CD4-positive, alpha-beta T cell treated with Interleukin-4 for 1 hour (primary cell): ENCODE measurements around the gene SLC37A1.

Source experiments
- DNase-seq, 2 donors: peaks; one replicate each; pipeline ENCODE4 v3.0.0-alpha.2; 2020 to 2022

SLC37A1 gene

GRCh38 chr21:42530167-42530518, 16.5 kb downstream of the SLC37A1 start:
- DNase-seq, result no peak

GRCh38 chr21:42531771-42532170, 18.1 kb downstream of the SLC37A1 start:
- DNase-seq, result no peak

DNA sequence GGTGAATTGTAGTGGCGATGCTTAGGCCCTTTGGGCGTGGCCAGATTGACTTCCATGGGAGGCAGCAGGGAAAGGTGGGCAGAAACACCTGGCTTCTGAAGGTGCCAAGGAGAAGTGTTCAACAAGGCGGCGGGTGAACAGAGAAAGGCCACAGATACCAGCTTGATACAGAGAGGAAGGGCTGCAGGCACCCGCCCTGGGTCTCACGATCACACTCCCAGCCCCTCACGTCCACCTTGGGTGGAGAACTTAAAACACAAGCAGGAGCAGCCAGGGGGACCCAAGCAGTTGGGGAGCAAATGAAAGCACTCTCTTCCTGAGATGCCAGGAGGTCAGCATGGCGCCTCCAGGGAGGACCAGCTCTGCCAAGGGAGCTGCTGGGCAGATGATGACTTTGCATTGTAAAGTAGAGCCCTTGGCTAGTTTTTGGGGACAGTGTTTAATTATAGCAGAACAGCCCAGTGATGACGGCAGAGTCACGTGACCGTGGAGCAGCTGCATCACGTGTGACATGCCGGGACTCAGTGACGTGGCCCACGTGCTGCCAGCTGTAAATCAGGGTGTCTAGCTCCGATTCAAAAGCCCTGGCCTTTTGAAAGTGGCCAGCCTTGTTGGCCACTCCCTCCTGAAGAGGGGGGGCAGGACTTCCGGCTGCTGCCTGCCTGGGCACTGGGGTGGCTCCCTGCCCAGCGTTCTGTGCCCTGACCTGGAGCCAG, 19.0 kb downstream of the SLC37A1 start:
- DNase-seq, result peak in 1 of 2 donors; percentile 75

GRCh38 chr21:42533306-42533962, 19.8 kb downstream of the SLC37A1 start:
- DNase-seq, result no peak

GRCh38 chr21:42533963-42534355, 20.3 kb downstream of the SLC37A1 start:
- DNase-seq, result no peak

GRCh38 chr21:42534421-42535378, 21.0 kb downstream of the SLC37A1 start:
- peak in 1 of 2 donors; percentile 50 for DNase-seq

DNA sequence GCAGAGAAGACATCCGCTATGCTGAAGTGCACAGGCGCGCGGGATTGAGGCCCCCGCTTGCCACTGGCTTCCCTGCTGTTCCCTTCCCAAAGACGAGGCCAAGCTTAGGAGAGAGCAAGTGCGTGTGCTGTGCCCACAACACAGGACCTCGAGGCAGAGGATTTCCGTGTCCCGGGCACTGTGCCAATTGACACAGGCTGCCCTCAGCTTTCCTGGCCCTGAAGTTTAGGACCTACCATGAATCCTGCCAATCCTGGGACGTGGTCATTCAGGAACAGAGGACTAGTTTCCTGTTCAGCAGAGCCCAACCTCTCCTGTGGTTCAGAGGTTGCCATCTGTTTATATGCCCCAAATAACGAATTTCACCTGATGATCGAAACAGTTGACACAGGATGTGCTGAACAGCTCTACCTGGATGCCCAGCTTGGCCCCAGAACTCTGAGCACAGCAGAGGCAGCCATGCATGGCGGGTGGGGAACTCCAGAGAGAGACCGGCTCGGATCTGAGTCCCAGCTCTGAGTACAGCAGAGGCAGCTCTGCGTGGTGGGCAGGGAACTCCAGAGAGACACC, 22.0 kb downstream of the SLC37A1 start:
- peak in 1 of 2 donors; percentile 58 for DNase-seq

DNA sequence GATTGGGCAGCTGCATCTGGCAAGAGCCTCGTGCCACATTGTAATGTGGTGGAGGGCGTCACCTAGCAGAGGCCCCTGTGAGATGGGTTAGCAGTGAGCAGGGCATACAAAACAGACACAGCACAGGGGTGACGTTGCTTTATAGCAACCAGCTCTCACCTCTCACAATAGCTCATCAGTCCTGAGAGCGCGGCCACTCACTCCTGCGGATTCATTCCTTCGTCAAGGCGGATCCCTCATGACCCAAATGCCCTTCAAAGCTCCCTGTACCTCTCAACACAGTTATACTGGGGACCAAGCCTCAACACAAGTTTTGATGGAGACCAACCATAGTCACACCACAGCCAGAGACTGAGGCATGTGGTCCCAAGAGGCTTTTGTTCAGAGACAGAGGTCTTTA, 22.9 kb downstream of the SLC37A1 start:
- DNase-seq, result no peak

DNA sequence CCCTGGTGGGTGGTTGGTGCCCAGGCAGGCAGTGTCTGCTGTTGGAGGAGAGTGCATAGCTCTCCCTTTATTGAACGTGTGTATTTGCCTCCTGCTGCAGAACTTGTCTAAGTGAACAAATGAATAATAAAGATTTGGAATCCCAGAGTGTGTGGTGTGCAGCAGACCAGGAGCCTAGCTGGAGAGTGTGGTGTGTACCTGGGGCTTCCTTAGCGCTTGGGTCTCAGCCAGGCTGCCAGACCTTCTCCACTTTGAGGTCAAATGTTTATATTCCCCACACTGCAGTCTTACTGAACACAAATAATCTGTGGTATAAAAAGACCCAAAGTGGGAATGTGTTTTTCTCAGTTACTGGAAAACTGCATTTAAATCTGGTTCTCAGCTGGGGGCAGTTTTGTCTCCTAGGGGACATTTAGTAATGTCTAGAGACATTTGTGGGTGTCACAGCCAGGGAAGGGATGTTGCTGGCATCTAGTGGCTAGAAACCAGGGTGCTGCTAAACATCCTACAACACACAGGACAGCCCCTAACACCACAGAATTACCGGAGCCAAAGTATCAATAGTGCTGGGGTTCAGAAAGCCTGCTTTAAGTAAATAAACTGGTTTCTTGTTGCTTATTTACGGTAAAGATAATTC, 23.6 kb downstream of the SLC37A1 start:
- peak; percentile 21 to 32 for DNase-seq

DNA sequence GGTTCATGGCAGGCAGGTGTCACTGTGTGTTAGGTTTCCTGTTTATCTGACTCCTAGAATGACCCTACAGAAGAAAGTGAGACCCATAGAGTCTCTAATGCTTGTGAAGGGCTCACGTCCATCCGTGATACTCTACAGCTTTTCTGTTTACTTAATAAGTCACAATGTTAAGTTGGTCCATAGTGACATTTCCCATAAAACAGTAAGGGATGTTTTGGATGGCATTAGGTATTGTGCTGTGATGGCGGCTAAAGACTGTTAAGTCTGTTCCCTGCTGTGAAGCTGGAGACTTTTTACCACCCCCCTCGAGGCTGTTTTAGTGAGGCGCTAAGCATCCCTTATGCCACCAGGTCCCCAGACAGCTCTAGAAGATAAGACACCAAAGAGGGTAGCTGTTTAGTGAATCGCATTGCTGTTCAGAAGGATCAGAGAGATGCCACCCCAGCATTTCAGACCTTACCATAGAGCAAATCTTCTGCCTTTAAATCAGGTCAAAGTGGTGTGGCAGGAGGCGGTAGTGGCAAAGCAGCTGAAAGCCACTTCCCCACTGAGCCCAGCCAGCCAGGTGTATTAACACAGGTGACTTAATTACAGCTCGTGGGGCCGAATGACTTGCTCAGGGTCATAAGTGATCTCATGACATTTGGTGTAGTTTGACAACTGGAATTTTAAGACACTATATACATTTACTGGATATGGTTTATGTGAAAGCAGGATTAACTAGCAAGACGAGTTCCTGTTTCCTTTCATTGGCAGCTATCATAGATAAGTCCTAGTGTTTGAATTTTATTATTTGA, 25.0 kb downstream of the SLC37A1 start:
- no peak for DNase-seq

- DNase-seq, result no peak
Observed at GRCh38 chr21:42539342-42539741, 25.7 kb downstream of the SLC37A1 start.

GRCh38 chr21:42539931-42540343, 26.3 kb downstream of the SLC37A1 start:
- DNase-seq, result no peak

DNA sequence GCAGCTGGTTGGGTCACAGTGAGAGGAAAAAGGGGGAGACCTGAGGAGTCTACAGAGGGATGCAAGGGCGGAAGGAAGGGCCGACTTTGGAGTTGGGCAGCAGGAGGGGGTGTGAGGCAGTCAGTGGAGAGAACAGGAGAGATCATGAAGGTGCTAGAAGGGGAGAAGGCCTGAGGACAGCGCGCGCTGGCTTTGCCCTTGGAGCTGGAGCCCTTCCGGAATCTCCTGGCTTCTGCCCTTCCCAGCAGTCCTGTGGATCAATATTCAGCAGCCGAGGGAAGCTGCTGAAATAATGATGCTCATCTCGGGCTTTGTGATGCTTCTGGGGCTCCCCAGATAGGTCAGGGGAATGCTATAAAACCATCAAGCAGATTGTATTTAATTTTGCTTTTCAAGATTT, 26.7 kb downstream of the SLC37A1 start:
- no peak for DNase-seq

DNA sequence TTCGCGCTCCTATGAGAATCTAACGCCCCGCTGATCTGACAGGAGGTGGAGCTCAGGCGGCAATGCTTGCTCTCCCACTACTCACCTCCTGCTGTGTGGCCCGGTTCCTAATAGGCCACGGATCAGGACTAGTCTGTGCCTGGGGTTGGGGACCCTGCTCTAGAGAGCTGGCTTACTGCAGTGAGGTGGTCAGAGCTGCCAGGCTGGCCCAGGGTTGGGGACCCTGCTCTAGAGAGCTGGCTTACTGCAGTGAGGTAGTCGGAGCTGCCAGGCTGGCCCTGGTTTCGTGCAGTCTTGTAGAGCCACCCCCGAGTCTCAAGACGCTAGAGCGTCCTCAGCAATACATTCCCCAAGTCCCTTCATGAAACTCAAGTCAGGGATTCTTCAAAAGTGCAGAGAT, 27.5 kb downstream of the SLC37A1 start:
- no peak for DNase-seq

DNA sequence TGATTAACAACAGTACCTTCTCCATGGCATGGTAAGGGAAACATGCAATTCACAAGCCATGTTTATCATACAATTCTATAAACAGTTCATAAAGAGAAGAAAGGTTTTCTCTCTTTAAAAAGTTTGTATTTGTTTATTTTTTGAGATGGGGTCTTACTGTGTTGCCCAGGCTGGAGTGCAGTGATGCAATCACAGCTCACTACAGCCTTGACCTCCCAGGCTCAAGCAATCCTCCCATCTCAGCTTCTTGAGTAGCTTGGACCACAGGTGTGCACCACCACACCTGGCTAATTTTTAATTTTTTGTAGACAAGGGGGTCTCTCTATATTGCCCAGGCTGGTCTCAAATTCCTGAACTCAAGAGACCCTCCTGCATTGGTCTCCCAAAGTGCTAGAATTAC, 28.0 kb downstream of the SLC37A1 start:
- DNase-seq, result no peak

- no peak for DNase-seq
Observed at GRCh38 chr21:42542196-42542595, 28.5 kb downstream of the SLC37A1 start.

- DNase-seq, result no peak
Observed at GRCh38 chr21:42542596-42542995, 28.9 kb downstream of the SLC37A1 start.

DNA sequence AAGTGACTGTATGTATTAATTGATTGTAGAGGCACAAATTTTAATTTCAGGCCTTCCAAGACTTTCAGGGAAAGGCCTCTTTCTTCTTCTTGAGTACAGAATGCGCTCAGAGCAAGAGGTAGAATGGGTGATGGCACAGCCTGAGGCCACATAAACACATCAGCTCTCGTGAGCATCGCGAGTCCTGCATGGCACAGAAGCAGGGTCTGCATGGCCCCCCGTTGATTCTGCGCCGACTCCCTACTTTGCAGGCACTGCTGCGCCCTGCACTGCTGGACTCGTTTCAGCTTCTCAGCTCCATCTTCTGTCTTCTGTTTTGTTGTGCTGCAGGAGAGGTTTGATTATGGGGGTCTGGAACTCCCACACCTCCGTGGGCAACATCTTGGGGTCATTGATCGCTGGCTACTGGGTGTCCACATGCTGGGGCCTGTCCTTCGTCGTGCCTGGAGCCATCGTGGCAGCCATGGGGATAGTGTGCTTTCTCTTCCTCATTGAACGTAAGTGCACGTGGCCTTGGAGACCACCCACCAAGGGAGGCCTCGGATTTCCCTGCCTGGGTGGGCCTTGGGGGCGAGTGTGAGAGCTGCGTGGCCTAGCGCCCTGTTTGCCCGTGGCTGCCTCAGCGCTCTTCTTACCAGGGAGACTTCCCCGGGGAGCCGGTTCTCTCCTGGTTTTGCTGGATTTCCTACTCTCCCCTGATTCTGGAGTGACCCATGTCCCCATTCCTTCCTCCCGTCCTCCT, 29.6 kb downstream of the SLC37A1 start:
- no peak for DNase-seq

GRCh38 chr21:42544544-42544943, 30.9 kb downstream of the SLC37A1 start:
- no peak for DNase-seq

GRCh38 chr21:42545317-42545716, 31.7 kb downstream of the SLC37A1 start:
- no peak for DNase-seq

- DNase-seq, result no peak
Observed at GRCh38 chr21:42545745-42546144, 32.1 kb downstream of the SLC37A1 start.
